HG02885 (cell line): ENCODE data around the gene FBXW7.

ENCODE experiments used
- ATAC-seq: cut with Tn5 transposase; IDR thresholded peaks from one replicate; pipeline ENCODE4 v1.9.1; 2021; ENCODE audit warnings: mild to moderate bottlenecking; ENCODE audit not compliant: unreplicated experiment, poor library complexity

FBXW7 gene

DNA sequence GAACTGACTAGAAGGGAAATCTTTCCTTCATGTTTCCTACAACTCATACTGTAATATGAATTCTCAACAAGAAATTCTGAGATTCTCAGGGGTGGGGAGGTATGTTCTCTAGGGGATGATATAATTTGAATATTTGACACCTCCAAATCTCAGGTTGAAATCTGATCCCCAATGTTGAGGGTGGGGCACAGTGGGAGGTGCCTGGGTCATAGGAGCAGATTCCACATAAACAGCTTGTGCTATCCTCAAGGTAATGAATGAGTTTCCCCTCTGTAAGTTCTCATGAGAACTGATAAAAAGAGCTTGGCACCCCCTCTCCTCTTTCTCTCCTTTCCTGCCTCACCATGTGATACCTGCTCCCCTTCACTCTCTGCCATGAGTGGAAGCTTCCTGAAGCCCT is 21.5 kb downstream of the FBXW7 start:
- ATAC-seq: no peak

DNA sequence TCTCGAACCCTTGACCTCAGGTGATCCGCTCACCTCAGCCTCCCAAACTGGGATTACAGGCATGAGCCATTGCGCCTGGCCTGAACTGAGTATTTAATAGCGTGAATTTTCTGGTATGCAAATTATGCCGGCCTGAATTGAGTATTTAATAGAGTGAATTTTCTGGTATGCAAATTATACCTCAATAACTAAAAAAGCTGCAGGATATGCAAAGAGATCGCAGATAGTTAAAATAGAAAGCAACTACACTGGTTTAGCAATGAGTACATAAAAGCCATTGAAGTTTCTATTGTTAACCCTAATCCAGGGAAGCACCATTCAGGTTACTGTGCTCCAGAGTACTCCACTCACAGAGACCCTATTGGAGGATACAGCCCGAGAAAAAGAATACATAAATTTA is 22.8 kb downstream of the FBXW7 start:
- ATAC-seq: peak; percentile 42

DNA sequence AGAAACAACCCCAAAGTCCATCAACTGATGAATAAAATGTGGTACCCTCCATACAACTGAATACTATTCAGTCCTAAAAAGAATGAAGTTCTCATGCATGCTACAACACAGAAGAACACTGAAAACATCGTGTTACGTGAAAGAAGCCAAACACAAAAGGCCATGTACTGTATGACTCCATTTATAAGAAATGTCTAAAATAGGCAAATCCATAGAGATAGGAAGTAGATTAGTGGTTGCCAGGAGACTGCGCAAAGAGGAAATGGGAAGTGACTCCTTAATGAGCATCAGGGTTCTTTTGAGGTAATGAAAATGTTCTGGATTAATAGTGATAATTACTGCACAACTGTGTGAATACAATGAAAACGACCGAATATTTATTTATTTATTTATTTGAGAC is 23.4 kb downstream of the FBXW7 start:
- no peak for ATAC-seq

DNA sequence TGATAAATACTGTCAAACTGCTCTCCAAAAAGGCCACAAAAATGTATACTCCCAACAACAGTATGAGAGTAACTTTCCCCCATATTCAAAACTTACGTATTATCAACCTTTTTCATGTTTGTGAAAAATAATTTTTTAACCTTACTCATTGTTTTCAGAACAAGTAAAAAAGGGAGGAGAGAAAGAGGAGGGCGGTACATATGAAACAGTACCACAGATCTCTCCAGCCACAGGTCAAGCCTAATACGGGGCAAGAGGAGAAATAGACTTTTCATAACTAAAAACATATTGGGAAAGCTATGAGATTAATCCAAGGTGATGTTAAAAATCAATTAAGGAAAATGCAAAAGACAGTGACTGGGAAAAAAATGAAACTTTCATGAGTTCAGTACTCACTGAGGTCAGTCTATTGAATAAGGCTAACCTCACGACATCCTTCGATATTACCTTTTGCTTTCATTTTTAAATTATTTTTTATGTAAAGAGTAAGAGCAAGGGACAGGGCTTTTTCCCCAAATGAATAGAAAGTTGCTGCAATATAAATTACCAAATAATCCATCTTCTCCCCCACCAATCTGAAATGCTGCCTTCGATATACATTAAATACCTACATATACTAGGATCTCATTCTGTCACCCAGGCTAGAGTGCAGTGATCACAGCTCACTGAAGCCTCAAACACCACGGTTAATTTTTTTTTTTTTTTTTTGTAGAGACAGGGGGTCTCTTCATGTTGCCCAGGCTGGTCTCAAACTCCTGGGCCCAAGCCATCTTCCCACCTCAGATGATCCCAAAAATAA is 25.3 kb downstream of the FBXW7 start:
- ATAC-seq: peak; percentile 53

DNA sequence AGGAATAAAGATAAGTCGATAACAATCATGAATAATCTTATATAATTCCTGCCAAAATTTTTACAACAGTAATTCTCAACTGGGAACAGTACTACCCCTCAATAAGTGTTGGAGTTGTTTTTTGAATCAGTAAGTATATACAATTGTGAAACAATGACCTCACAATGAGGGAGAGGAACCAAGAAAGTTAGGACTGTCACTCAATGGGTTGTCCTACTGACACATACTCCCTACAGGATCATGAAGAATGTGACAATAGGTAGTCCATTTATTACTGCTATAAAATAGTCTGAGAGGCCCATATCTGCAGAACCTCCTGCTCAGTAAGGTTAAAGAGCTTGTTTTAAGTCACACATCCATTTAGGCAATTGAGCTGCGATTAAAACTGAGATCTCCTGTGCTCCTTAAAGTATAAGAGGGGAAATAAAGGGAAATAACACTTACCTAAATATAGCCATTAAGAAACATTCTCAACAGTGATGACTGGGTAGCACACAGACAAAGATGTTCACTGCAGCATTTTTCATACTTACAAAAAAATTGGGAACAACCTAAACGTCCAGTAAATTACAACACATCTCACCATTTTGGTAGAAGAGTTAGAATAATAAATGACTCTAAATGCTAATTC is 26.2 kb downstream of the FBXW7 start:
- peak; percentile 33 for ATAC-seq

DNA sequence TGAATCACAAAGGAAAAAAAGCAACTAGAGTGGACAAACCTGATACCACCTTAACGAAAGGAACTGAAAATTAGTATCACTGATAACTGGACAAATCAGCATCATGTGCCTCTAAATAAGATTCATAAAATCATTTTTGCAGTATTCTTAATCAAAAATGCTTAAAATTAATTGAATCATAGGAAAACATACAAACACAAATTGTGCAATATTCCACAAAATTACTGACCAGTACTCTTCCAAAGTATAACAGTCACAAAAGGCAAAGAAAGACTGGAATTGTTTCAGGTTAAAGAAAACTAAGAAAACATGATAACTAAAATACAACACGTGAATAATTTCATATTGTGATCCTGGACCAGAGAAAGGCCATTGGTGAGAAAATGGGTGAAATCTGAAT is 27.1 kb downstream of the FBXW7 start:
- no peak for ATAC-seq

DNA sequence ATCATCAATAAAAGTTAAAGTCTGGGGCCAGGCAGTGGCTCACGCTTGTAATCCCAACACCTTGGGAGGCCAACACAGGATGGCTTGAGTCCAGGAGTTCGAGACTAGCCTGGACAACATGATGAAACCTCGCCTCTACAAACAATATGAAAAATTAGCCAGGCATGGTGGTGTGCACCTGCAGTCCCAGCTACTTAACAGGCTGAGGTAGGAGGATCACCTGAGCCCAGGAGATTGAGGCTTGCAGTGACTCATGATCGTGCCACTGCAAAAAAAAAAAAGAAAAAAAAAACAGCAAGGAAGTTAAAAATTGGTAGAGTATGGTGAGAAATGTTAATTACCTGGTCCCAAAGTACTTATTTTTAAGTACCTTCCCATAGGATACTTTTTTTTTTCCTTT is 27.5 kb downstream of the FBXW7 start:
- ATAC-seq: no peak

DNA sequence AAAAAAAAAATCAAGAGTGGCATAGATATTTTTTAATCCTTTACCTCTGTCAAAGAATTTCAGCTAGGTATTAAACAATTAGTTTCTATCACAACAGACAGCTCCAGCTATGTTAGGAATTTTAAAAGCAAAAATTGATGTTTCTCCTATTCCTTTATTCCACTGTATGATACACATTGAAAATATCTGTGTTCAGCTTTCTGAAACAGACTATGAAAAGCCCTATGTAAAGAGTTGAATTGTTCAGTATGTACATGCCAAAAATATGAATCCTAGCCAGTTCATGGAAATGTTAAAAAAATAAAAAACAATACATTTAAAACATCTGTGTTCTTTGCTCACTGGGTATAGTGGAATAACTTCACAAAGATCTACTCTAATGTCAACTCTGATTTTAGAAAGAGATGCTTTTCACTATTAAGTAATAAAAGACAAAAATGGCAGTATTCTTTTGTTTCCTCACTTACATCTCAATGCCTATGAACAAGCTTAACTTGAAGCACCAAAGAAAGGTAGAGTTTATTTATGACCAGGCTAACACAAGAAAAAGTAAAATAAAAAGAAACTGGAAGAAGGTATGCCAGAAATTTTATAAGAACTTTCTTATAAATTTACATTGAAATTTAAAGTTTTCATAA is 32.1 kb downstream of the FBXW7 start:
- no peak for ATAC-seq

DNA sequence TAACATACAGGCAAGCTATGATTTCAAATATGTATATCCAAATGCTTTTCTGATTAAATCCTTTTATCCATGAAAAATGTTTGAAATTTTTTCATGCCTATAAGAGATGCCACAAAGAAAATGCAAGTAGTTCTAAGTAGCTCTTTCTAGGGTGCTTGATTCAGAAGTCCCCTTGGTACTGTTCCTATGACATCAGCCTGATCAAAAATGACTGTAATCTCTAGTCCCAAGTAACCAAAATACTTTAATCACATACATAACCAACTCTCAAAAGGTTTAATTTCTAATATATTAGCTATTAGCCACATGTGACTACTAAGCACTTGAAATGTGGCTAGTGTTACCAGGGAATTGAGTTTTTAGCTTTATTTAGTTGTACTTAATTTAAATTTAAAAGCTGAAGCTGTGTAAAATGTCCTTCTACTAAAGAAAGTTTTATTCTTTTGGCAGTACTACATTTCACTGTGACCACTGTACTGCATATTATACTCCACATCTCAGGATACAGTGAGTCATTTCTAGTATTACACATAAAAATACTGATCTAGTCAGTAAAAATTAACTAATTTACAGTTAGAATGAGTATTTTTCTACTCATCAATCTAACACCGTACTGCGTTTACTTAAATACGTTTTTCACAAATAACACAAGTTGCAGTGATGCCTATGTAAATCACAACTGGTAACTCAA is 33.9 kb downstream of the FBXW7 start:
- peak; percentile 55 for ATAC-seq

DNA sequence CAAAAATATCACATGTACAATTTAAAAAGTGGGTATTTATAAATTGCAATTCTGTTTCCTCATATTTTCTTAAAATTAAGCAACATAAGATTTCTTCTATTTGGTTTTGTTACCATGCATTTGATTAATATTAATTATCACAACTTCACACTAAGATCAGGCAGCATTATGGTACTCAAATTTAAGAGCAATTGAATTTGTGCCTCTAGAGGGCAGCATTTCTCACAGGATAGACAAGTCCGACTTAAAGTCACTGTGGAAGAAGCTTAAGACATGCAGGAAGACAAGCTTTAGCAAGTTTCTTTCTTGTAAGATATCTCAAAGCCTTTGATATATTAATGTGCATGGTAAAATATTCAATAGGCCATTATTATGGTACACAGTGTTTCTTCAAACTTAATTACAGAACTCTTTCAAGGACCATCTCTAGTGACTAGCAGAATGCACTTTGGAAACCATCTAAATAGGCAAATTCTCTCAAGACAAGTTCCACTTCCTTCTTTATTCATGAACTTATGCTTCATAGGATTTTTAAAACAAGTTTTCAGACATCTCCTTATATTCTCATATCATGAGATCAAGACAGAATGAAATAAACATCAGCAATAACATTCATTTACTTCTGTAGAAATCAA is 35.0 kb downstream of the FBXW7 start:
- ATAC-seq: peak; percentile 67

DNA sequence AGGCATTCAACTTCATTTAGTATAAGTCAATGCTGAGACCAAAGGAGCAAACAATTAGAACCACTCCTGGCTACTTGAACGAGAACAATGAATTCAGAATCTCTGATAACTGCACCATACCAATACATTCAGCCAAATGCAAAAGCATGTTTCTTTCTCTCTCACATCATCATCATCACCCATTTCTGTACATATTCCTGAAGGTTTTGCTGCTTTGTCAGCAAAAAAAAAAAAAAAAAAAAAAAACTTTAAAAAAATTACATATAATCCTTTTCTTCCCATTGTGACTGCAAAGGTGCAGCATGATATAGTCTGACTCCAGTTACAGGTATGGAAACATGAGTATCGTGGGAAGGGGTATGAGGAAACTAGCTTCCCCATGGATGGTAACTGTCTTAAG is 35.6 kb downstream of the FBXW7 start:
- no peak for ATAC-seq

DNA sequence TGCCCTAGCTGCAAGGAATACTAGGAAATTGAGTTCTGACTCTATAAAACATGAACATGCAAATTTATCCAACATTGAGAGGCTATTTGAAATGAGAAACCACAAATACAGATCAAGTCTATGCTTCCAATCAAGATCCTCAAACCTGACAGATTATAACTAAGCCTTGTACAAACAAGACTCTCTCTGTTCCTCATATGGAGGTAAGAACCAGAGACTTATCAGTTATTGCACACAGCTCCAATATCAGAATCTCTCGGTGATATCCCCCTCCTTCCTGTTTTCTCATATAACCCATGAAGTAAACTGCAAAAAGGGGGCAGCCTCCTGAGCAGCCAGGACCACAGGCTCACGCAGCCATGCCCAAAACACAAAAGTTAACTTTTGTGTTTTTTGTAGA is 36.5 kb downstream of the FBXW7 start:
- ATAC-seq: no peak

DNA sequence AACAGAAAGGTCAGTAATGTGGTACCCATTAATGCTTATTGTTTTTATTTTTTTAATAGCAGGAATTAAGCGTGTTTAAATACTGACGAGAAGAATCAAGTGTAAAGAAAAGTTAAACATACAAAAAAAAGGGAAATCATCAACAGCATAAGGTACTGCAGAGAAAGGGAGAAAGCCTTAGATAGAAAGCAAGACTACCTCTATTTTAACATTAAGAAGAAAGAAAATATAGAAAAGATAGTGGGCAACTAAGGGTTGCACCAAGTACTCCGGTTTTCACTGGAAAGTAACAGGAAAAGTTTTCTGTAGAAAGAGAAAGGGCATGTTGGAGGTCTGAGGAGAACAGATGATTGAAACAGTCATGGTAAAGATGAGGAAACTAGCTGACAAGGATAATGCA is 41.9 kb downstream of the FBXW7 start:
- ATAC-seq: no peak

DNA sequence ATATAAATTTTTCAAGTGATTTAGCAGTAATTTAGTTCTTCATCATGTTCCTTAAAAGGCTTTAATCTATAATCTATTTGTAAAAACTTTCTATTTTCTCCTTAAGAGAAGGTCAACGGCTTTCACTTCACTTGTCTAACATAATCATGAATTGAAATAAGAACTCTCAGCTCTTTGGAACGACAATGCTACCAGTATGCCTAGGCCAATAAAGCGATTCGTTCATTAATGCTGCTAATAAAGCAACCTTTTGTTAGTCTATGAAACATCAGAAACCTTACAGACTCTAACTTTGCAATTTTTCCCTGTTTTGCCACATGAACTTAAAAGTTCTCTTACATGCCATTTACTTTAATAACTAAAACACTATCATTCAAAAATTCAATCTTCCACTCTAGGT is 47.6 kb downstream of the FBXW7 start:
- no peak for ATAC-seq

DNA sequence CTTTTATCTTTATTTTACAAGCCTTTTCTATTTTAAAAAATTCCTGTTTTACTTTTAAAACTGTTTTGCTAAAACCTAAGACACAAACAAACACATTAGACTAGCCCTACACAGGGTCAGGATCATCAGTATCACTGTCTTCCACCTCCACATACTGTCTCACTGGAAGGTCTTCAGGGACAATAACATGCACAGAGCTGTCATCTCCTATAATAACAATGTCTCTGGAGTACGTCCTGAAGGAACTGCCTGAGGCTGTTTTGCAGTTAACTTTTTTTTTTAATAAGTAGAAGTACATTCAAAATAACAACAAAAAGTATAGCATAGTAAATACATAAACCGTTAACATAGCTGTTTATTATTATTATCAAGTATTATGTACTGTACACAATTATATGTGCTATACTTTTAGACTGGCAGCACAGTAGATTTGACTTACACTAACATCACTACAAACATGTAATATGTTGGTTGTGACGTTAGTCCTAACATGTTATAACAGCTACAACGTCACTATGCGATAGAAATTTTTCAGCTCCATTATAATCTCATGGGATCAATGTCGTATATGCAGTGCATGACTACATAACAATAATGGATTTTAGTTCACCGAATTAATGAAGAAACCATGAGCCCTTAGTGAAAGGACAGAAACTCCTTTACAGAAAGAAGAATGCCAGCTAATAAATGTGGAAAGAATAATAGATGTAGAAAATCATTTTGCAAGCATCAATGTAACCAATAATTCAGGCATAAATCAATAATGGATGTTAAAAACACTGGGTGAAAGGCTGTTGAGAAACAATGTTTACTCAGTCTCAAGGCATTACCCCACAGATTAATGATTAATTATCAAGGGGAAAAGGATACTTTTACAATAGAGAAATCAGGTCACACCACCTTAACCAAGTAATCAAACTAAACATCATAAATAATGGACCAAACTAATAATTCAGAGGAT is 49.2 kb downstream of the FBXW7 start:
- no peak for ATAC-seq

DNA sequence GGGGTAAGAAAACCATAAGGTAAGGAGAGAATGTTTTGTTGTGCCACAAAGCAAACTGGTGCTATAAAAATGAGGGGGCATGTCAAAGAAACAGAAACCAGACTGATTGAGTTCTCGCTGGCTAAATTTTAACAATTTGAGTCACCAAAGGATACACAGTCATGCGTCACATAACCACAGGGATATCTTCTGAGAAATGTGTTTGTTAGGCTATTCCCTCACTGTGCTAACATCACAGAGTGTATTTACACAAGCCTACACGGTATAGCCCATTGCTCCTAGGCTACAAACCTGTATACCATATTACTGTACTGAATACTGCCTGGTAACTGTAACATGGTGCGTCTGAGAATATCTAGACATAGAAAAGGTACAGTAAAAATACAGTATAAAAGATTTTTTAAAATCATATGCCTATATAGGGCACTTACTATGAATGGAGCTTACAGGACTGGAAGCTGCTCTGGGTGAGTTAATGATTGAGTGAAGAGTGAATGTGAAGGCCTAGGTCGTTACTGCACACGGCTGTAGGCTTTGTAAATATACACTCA is 50.1 kb downstream of the FBXW7 start:
- peak; percentile 96 for ATAC-seq

DNA sequence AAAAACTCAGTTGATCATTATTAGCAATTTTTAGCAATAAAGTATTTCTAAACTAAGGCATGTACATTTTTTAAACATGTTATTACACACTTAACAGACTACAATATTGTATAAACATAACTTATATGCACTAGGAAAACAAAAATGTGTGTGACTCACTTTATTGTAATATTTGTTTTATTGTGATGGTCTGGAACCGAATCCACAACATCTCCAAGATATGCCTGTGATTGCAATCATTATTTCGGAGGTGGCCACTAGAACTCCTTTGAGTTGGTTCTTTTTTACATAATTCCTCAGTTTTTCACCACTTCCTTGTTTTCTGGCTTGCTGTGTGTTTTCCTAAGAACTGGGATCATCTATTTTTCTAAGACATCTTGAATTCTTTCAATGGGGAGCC is 53.7 kb downstream of the FBXW7 start:
- no peak for ATAC-seq

DNA sequence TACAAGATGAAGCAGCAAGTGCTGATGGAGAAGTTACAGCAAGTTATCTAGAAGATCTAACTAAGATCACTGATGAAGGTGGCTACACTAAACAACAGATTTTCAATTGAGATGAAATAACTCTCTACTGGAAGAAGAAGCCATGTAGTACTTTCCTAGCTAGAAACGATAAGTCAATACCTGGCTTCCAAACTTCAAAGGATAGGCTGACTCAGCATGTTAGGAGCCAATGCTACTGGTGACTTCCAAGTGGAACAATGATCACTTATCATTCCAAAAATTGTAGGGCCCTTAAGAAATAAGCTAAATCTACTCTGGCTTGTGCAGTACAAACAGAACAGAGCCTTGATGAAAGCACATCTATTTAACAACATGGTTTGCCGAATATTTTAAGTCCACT is 55.0 kb downstream of the FBXW7 start:
- ATAC-seq: no peak

DNA sequence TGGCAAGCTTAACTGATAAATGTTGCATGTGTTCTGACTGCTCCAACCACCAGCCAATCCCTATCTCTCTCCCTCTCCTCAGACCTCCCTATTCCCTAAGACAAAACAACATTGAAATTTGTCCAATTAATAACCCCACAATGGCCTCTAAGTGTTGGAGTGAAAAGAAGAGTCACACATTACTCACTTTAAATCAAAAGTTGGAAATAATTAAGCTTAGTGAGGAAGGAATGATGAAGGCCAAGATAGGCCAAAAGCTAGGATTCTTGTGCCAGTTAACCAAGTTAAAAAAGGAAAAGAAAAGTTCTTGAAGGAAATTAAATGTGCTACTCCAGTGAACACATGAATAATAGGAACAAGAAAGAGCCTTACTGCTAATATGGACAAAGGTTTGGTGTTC is 55.6 kb downstream of the FBXW7 start:
- ATAC-seq: no peak
